ENCODE data around the gene FUCA1.
A peak's percentile ranks its signal among the peaks of the same experiment; 100 is the strongest.

FUCA1 gene

DNA sequence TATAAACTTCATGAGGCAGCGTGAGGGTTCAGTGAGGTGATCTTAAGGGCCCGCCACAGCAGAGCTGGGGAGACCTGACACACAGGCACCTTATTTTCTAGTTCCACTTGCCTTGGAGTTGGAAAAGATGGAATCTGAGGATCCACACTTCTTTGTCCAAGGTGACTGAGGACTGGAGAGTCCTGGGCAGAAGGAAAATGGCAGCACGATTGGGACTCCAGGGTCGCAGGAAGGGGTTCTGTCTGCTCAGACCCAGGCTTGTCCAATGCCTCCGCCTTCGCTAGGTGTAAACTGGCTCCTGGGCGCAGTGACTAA is 68.9 kb downstream of the FUCA1 start:
- no peak for DNase-seq (ENCODE audit: insufficient read length)
- no peak for FAIRE-seq
- TF ChIP-seq TAF1 (IDR thresholded peaks at IDR 0.05; ENCODE audit: borderline replicate concordance, low read depth, low read length) = no peak
- TF ChIP-seq POLR2AphosphoS5 (IDR thresholded peaks at IDR 0.05; ENCODE audit: low read depth, low read length) = no peak
- TF ChIP-seq POLR2A (IDR thresholded peaks at IDR 0.05; ENCODE audit: low read depth, low read length) = no peak

DNA sequence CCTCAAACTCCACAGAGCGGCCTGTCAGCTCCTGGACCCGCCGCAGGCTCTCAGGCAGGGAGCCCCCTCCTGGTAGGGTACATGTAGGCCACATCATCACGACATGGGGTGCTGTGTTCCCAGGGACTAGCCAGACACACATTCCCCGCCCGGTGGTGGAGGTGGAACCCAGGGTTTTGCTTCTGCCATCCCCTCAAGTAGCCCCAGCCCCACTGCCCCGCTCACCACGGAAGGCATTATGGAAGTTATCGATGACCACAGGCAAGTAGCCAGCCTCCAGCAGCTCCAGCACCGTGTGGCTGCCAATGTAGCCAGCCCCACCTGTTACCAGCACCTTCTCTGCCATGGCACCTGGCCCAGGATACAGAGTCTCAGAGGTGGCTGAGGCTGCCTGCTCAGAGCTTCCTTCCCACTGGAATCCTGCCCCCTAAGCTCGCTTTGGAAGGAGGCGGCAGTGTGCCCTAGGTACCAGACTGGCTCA is 69.4 kb downstream of the FUCA1 start:
- no peak for TF ChIP-seq POLR2A (IDR thresholded peaks at IDR 0.05; ENCODE audit: low read depth, low read length)
- no peak for TF ChIP-seq POLR2AphosphoS5 (IDR thresholded peaks at IDR 0.05; ENCODE audit: low read depth, low read length)
- DNase-seq (ENCODE audit: insufficient read length) (no peak), FAIRE-seq (no peak)

DNA sequence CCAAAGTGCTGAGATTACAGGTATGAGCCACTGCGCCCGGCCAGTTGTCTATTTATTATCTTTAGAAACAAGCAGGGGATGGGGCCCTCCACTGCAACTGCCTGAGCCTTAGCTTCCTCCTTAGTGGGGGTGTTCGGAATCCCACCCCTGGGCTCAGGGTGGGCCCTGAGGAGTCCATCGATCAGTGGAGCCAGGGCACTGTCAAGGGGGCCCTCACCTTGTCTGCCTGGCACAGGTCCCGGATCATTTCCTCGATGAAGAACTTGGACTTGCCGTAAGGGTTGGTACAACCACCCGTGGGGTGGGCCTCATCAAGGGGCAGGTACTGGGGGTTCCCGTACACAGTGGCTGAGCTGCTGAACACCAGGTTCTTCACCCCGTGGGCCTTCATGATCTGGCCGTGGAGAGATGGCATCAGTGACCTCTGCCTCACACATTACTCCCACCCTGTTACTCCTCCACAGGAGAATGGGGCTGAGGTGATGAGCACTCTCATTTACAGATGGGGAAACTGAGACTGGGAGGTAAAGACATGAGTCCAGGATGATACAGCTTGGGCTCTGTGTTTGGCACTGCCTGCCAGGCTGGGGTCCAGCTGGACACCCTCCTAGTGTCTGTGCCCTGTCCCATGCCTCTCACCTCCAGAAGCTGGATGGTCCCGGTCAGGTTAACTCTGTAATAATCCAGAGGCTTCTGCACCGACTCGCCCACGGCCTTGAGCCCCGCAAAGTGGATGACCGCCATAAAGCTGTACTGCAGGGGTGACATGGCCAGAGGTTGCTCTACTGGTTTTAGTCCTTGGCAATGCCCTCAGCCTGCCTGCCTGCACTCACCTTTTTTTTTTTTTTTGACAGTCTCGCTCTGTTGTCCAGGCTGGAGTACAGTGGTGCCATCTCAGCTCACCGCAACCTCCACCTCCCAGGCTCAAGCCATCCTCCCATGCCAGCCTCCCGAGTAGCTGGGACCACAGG is 70.3 kb downstream of the FUCA1 start:
- FAIRE-seq = no peak
- no peak for DNase-seq (ENCODE audit: insufficient read length)
- no peak for TF ChIP-seq TAF1 (IDR thresholded peaks at IDR 0.05; ENCODE audit: borderline replicate concordance, low read depth, low read length)
- TF ChIP-seq POLR2AphosphoS5 (IDR thresholded peaks at IDR 0.05; ENCODE audit: low read depth, low read length) = peak; percentile 23; the same call in 1 of the 2 replicates

DNA sequence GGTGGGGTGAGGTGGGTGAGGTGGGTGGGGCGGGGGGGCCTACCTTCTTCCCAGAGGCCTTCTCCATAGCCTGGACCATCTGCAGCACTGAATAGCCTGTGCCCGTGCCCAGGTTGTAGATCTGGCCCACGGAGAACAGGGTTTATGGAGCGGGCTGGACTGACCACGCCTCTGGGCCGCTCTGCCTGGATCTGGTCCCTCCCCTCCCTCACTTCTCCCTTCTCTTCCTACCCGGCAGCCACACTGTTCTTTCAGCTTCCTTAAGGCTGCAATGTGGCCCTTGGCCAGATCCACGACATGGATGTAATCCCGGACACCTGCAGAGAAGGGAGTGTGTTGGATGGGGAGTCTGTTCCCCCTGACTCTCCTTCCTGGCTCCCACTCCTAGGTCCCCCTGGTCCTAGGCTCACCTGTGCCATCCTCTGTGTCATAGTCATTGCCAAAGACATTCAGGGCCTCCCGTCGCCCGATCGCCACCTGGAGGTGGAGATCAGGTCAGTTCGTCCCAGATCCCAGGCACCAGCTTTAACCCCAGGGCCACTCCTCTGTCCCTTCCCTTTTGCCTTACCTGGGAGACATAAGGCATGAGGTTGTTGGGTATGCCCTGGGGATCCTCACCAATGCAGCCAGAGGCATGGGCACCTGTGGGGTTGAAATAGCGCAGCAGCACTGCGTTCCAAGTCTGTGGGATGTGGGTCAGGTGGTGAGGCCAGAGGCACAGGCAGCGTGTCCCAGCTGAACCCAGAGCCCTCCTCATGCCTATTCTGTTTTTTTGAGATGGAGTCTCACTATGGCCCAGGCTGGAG is 71.4 kb downstream of the FUCA1 start:
- TF ChIP-seq POLR2AphosphoS5 (IDR thresholded peaks at IDR 0.05; ENCODE audit: low read depth, low read length) (no peak), POLR2A (IDR thresholded peaks at IDR 0.05; ENCODE audit: low read depth, low read length) (no peak), TAF1 (IDR thresholded peaks at IDR 0.05; ENCODE audit: borderline replicate concordance, low read depth, low read length) (no peak)
- FAIRE-seq (no peak), DNase-seq (ENCODE audit: insufficient read length) (no peak)

DNA sequence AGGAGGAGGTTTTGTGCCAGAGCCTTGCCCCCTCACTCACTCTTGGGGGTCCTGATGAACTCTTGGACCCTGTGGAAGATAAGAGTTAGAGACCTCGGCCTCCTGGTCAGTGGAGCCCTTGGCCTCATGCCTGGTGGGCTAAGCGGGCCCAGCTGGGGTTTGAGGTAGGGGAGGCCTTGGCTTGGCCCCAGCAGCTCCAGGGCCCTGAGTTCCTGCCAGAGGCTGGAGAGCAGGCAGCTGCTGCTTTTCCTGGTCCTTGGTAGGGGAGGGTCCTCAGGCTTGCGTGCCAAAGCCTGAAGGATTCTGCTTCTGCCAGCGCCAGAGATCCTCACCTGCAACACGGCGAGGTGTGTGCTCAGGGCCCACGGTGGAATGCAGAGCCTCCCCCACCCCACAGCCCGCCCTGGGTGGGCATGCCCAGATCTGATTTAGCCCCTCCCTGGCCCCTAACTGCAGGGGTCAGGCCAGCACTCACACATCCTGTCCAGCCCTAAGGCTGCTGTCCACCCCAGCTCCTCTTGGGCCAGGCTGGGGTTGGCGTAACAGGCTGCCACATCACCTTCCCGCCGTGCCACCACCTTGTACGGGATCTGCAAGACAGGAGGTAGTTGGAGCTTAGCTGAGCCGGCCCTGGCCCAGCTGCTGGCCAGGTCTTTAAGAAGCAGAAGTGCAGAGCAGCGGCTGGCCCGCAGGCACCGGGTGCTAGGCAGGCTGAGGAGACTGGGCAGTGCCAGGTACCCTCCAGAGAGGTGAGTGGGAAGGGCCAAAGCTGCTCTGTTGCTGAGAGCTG is 72.2 kb downstream of the FUCA1 start:
- FAIRE-seq (no peak), DNase-seq (ENCODE audit: insufficient read length) (no peak)
- TF ChIP-seq POLR2AphosphoS5 (IDR thresholded peaks at IDR 0.05; ENCODE audit: low read depth, low read length) = no peak
- TF ChIP-seq POLR2A (IDR thresholded peaks at IDR 0.05; ENCODE audit: low read depth, low read length) = no peak
- no peak for TF ChIP-seq TAF1 (IDR thresholded peaks at IDR 0.05; ENCODE audit: borderline replicate concordance, low read depth, low read length)

All from GM12892 (cell line).